DMS153 treated with DMSO at 0.1 percent for 48 hours (cell line): ENCODE data around the gene S100A2.

Experiments used
- DNase-seq: peaks from one replicate; lab custom pipeline; 2025; ENCODE audit not compliant: unreplicated experiment; lab: John Stamatoyannopoulos, UW

Gene S100A2

DNA sequence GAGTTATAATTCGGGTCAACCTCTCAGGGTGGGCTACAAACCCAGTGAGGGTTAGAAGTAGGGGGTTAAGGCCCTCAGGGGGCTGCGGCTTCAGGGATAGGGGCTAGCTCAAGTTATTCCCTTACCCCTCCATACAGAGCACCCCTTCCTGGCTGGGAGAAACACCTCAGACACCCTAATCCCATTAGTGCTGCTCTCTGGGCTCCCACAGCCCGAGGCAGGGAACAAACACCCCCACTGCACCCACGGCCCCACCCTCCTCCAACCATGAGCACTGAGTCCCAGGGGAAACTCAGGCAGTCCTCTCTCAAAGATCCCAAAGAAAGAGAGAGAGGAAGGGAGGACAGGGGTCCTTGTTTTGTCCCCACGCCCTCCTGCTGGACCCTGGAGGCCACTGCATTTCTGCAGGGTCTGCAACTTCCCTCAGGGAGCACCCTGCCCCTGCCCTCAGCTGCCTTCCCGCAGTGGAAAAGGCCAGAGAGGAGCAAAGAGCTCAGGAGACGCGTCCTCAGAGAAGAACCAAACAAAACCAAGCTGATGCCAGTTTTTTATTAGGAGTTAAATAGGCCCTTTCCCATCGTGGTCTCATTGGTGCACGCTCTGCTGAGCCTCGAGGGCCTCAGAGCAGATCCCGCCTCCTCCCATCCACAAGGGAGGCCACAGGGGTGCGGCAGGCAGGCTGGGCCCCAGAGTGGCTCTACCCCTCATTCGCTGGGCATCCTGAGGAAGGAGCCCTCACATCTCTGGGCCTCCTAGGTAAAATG lies 18.7 kb downstream of the S100A2 start:
- no peak for DNase-seq

DNA sequence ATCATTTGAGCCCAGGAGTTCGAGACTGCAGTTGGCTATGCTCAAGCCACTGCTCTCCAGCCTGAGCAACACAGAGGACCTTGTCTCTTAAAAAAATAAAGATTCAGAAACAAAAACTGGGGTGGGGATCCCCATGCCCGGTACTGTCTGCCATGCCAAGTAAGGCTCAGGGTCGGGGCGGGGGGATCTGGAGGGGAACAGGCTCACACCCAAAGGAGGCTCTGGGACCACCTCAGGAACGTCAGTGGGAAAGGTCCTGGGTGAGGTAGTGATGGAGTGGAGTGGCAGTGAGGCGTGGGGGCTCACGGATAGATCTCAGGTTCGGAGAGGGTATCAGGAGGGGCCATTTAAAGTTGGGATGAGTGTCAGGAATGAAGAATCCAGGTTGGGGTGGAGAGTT lies 19.3 kb downstream of the S100A2 start:
- no peak for DNase-seq

DNA sequence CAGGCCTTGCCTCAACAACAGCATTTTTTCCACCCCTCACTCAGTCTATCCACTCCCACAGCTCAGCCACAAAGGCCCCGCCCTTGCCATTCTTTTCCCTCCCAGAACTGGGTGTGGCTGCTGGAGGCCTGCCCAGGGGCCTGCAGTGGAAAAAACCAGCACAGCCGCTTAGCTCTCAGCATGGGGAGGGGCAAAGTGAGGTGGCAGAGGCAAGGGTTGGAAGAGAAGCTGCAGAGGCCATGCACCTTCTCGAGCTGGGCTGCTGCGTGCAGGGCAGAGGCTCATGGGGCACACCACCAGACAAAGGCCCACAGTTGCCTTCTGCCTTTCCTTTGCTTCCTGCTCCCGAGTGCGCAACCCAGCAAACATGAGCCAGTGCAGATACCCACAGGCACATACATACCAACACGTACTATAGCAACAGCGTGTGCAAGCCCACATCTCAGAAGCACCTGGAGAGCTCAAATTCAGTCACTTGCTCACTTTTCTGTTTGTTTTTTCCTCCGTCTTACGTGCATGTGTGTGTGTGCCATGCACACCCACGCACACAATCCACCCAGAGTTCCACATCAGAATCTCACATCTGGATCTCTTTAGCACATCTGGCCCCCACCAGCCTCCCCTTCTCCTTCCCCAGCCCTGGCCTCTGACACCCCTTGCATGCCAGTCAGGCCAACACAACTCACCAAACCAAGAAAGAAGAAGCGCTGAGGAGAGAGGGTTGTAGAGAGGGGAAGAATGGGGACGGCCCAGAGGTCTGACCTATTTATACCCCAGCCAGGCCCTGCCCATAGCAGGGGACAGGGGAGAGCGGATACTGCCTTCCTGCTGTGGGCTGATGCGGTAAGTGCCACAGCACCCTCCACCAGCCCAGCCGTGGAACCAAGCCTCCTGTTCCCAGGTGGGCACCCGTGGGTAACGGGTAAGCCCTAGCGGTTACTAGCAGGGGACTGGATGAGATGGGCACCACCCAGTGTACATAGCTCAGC lies 20.3 kb downstream of the S100A2 start, which contains the start of gene S100A4:
TSS of gene S100A4 (minus strand) at position 740 of the 989 bp plus-strand sequence. CDS start 1,012 bp downstream, outside the sequence.
- DNase-seq, result peak; percentile 98

DNA sequence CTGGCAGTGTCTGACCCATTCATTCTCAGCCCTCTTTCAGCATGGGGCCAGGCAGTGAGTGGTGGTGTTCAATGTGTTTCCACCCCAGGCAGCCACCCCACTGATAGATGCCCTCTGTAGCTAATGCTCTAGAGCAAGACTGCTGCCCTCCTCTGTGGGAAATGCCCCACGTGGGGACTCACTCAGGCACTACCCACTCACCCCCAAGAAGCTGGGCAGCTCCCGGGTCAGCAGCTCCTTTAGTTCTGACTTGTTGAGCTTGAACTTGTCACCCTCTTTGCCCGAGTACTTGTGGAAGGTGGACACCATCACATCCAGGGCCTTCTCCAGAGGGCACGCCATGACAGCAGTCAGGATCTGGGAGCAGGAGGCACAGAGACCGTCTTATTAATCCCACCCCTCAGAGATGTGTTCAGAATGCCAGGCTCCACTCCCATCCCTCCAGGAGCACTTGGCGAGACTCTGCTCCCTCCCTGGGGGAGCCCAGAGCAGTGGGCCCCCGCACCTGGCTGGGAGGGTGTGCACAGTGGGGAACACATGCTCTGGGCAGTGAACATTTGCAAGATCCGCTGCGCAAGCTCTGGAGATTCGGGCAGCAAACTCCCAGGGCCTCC lies 21.1 kb downstream of the S100A2 start:
- DNase-seq, result no peak

DNA sequence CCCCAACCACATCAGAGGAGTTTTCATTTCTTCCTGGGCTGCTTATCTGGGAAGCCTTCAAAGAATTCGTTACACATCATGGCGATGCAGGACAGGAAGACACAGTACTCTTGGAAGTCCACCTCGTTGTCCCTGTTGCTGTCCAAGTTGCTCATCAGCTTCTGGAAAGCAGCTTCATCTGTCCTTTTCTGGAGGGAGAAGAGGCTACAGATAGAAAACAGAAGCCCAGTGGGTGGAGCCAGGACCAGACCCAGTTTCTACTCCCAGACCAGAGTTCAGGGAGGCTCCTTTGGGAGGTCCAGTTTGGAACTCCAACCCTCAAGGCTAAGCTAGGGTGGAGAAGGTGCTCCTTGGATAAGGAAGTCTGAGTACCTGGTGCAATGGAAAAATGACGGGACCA lies 21.9 kb downstream of the S100A2 start:
- no peak for DNase-seq

DNA sequence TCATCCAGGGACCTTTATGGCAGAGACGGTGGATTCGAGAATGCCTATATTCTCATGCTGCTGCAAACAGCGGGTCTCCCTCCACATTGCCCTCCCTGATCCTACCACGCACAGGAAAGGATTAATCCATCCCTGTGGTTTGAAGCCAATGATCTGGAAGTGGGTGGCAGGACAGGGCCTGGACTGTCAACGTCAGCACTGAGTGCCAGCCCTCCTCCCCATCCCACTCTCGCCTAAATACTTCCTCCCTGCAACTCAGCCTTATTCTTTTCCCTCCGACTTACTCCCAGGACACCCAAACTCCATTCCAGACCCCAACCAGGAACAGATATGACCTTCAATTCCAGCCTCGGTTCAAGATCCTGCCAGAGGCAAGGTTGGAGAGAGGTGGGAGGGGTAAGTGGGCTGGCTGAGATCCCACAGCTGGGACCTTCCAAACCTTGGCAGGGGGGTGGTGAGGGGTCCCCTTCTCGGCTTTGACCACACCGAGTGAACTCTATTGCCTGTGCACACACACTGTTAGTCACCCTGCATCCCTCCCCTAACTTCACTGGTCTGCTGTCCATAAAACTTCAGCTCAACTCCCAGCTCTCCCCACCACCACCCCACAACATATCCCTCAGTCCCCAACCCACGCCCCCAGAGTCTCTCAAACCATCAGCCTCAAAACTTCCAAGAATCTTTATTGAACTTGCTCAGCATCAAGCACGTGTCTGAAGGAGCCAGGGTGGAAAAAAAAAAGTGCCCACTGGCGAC lies 22.5 kb downstream of the S100A2 start:
- DNase-seq, result no peak

DNA sequence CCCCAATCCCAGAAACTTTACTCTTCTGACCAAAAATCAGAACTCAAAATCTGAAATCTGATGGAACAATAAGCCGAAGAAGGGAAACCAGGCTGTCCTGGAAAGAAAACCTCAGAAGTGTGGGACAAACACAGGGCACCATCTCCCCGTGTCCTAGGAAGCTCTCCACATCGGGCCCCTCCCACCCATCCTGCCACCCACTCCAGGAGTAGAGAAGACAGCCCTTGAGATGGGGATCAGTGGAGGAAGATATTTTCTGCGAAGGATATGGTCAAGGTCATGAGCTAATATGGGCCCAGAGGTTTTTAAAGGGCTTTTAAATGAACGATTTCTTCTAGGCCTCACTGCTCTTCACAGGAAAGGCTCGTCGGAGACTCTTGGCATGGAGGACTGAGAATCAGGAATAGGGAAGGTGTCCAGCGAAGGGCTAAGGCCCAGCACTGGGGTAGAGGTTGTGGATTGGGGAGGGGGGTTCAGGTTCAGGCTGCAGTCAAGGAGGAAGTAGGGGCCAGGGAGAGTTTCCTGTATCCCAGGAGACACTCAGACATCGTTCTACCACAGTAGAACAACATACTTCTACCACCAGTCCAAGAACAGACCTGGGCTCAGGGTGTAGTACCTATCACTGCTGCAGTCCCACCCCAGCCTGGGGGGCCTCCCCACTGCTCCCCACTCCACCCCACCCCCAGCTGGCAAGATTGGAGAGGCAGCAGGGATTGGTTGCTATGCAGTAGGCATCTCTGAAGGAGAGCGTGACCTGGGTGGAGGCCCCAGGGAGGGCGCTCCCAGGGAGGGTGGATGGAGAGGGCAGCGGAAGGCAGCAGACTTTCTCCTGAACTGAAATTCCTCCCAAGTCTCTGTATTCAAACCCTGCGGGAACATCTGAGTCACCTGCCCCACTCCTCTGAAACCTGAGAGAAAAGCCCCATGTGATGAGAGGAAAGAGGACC lies 23.7 kb downstream of the S100A2 start:
- DNase-seq, result no peak

DNA sequence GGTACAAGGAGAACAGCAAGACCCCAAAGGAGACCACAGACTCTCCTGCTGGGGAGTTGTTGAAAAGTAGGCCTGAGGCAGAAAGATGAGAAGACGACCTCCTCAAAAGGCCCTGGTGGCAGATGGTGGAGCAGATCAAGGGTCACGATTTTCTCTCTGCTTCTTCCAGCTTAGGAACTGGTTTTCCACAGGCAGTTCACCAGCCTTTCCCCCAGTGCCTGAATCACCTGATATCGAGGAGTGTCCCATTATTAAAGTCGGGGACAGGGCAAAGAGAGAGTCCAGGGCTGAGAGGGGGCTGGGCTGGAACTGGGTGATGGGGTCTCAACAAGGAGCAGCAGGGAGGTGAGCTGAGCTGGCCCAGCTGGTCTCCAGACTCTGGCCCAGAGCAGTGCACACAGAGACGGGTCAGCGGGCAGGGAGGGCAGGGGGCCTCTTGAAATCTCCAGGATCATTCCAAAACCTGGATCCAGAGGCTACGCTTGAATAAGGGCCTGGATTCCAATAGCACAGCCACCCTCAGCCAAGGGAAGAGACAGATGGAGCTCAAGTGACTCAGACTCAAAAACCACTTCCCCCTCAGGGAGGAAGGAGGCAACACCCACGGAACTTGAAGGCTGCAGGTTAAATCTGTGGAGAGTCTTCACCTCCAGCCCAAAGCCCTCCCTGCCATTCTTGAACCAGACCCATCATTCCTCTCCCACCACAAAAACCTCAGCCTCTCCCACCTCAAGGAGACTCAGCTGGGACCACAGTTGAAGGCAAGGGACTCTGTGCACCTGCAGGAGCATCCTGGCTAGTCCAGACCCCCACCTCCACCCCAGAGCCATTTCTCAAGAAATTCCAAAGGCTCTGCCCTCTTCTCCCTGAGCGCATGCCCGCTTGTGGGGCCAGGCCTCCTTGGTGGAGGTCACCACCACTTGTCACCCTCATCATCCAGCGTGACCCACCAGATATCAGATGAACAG lies 25.0 kb downstream of the S100A2 start, which contains the start of gene S100A5:
TSS of gene S100A5 (minus strand) at position 541 of the 968 bp plus-strand sequence. CDS start 743 bp downstream, outside the sequence.
- DNase-seq, result no peak

DNA sequence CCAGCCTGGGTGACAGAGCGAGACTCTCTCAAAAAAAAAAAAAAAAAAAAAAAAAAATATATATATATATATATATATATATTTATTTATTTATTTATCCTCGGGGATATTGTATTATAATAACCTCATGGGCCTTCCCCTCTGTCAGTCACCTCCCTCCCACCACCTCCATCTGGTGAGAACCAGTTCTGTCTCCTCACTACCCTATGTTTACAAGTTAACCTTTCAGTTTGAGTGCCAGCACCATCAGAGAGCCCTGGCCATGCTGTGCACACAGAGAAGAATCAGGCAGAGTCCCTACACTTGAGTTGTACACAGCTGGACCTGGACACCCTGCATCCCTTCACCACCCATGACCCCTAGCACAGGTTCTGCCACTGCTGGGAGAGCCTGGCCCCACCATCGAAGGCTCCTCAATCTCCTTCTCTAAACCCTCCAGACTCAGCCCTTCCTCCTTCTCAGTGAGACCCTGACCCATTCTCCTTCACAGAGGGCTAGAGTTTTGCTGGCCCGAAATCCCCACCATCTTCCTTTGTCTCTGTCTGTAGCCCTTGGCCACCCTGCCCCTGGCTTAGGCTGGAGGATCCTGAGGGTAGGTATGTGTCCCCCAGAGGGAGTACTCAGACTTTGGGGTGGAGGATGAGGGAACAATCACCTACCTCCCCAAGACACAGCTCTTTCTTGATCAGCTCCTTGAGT lies 26.1 kb downstream of the S100A2 start:
- no peak for DNase-seq

DNA sequence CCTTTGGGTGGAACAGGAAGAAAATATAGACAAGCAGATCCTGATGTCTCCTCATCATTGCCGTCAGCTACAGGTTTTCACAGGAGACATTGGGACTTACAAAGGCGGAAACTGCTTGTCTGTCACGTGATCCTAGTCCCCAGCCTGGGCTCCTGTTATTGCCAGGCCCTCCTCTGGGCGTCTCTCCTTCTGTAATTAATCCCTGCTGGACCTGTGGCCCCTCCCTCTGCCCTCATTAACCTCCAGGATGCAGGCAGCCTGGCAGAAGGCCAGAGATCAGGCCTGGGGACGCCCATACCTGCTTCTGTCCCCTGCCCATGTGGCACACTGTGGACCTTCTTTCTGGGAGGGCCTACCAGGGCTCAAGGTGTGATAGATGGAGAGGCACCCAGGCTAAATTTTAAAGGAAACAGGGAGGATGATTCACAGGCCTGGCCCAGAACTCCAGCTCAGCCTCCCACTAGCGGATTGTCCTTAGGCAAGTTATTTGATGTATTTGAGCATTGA lies 27.3 kb downstream of the S100A2 start:
- no peak for DNase-seq

DNA sequence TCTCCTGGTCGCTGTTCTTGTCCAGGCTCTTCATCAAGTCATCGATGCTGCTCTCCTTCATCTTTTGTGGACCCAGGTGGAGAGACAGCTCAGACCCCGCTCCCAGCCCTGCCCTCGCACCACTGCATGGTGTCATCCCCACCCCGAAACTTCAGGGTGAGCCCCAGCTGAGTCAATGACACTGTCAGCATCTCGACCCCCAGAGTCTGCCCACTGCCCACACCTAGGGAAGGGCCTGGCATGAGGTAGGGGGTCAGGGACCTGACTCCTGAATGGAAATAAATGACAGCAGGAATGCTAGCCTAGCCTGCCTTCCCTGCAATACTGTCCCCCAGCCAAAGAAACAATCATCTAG lies 28.3 kb downstream of the S100A2 start:
- DNase-seq, result no peak

DNA sequence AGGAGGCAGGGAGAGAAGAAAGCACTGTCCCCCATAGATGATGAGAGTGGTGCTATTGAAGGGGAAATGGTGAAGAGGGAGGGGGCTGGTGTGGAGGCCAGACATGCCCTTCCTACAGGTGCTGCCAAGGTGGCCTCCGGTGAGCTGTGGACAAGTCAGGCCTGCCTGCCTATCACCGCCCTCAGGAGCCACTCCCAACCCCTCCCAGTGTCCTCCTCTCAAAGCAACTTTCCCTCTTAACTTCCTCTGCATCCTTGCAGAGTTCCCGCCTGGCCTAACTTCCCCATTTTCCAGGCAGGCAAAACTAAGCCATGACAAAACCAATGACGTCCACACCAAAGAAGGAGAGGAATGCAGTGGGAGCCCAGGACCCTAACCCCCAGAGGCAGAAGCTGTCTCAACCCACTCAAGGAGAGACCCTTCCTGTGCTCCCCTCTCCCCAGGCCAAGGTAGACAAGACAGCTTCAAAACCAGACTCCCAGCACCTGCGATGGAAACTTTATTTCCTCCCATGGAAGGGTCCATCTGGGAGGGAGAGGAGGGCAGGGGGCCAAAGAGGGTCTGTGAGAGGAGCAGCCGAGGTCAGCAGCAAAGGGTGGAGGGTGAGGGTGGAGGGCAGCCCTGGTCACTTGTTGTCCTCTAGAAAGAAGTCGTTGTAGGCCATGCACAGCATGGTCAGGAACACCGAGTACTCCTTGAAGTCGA lies 28.8 kb downstream of the S100A2 start:
- no peak for DNase-seq

DNA sequence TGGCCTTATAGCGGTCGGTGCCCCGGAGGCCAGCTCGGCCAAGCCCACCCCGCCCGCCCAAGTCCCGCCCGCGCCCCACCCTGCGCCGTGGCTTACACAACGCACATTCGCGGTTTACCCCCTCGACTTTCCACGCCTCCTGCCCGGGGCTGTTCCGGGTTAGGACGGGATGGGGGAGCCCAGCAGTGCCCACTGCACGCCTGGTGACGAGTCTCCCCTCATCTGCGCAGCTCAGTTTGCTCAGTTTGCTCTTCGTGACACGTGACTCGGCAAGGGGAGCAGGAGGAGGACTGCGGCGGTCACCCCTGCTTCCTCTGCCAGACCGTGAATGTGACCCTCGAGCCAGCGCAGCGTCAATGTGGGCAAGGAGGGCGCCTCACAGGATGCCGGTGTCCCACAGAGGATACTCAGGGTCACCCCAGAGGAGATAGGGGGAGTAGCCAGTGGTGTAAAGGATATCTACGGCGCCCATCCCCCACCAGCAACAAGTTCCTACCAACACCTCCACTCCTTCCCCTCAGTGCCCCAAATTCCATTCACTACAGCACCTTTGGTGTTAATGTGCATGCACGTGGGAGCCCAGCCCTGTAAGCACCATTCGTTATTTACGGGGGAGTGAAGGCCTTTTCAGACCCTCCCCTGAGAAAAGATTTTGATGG lies 29.5 kb downstream of the S100A2 start:
- DNase-seq, result peak; percentile 67

DNA sequence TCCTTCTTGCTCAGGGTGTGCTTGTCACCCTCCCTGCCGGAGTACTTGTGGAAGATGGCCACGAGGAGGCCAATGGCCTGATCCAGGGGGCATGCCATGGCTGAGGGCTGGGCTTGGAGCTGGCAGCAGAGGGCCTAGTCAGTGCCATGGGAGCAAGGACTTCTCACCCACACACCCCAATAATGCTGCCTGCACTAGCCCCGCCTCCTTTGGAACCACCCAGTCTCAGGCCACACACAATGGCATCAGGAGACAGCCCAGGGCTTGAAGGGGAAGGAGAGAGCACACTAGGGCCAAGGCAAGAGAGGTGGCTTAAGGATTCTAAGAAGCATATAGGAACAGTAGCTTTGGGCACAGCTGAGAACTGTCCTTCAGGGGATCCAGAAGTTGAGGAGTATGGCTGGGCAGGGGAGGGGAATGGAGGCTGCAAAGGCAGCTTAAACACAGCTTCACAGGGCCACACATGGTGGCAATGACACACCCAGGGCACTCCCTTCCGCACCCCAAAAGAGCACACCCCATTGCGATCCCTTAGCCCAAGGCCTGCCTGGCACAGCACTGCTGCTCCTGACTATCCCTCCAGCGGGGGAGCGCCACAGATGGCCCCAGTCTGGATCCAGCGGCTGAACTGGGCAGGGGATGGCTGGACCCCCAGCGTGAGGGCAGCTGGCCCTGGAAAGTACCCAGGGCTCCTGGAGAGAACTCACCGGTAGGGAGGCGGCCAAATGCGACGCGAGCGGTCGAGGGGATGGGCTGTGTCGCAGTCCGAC lies 30.2 kb downstream of the S100A2 start, which contains the start of gene S100A6:
TSS of gene S100A6 (minus strand) at position 750 of the 770 bp plus-strand sequence. CDS start at position 98, 652 bp downstream.
- no peak for DNase-seq

DNA sequence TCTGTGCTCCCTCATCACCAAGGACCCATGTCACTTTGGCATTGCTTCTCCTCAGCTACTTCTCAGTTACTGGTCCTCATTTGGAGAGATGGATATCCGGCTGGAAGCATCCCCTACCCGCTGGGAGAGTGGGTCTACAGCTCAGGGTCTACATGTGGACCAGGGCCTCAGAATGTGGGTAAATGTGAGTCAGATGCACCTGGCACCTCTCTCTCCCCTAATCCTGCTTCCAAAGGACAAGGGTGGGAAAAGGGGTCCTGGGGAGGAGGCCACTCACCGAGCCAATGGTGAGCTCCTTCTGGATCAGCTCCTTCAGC lies 30.8 kb downstream of the S100A2 start:
- DNase-seq, result no peak
